ENCODE results near the gene SLC6A3. TPM values are rescaled to one million over a fixed set of nuclear protein-coding genes. Genes with fewer than 3 reads are reported as not detected.

Gene SLC6A3
- total and polyA plus RNA-seq, 2 donors (not counting 1 experiment from before 2014, with no cell fraction given) = 0.01 to 0.15 TPM

DNA sequence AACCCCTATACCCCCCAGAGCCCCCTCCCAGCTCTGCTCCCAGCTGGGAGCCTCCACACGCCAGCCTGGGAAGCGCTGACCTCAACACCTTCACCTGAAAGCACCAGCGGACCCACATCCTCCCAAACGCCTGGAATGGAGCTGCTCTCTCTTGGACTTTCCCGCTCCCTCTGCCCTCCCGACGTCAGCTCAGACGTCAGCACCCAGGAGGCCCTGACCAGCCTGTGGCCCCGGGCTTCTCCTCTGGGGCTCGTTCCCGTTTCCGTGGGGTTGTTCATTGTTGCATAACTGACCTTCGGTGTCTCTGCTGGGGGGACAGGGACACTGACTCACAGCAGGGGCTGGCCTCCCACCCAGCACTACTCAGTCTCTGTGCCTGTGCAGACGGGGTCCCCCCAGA lies 35.0 kb upstream of the SLC6A3 start:
- Histone ChIP-seq H3K36me3 (replicated peaks in 1 of 2; ENCODE audit: control extremely low read depth in 1 of 2, control insufficient read depth in 1 of 2, extremely low read depth in 1 of 2, insufficient read depth in 2 of 2, low read length in 1 of 2) (peaks cover 2 to 62% of the 10 kb centered on the region in 2 experiments), H3K4me2 (replicated peaks; ENCODE audit: low read depth, low read length, poor library complexity, severe bottlenecking) (peak overlapping the region; percentile 50), H4K20me1 (ENCODE audit: control insufficient read depth, insufficient read depth, low read length, poor library complexity, severe bottlenecking) (no peaks in the 10 kb centered on the region), H3K27ac (ENCODE audit: low read length in 2 of 2) (peak overlapping the region; percentile 66 to 84), H3K9ac (ENCODE audit: low read length) (no peak overlapping the region), H2AFZ (ENCODE audit: insufficient read depth, low read depth, low read length, poor library complexity, severe bottlenecking) (no peak overlapping the region), H3K4me1 (ENCODE audit: control insufficient read depth in 2 of 2, insufficient read depth in 2 of 2, low read length in 2 of 2) (peaks cover 54 to 60% of the 10 kb centered on the region in 2 donors), H3K79me2 (ENCODE audit: control insufficient read depth, insufficient read depth, low read length) (peaks cover 71% of the 10 kb centered on the region), H3K27me3 (replicated peaks in 1 of 4; ENCODE audit: control extremely low read depth in 1 of 4, control insufficient read depth in 3 of 4, insufficient read depth in 4 of 4, low read length in 3 of 4) (no peaks in the 10 kb centered on the region), H3K4me3 (ENCODE audit: control extremely low read depth in 1 of 5, extremely low read depth in 1 of 5, insufficient read depth in 1 of 5, low read depth in 2 of 5, low read length in 4 of 5) (no peak overlapping the region), H3K9me3 (ENCODE audit: control extremely low read depth in 1 of 3, control insufficient read depth in 2 of 3, insufficient read depth in 1 of 3, low read length in 2 of 3) (no peaks in the 10 kb centered on the region)
- H3K4me1 Mint-ChIP-seq = peaks cover 57% of the 10 kb centered on the region
- ChIA-PET CTCF (interaction anchor here (0.7 to 9.1 kb wide), 22 partner anchors 10 to 173 kb away, joined by 3 to 81 read pairs (median 4); no protein-coding TSS in a partner anchor), POLR2A (interaction anchor here (0.6 to 2.8 kb wide), 9 partner anchors 9 to 168 kb away, joined by 3 to 17 read pairs (median 3); partner anchors contain the start of genes CLPTM1L and LPCAT1)
- no peaks in the 10 kb centered on the region for H3K27me3 Mint-ChIP-seq
- intact Hi-C loops (cut with micrococcal nuclease) = loop anchor here (10.0 kb wide), 1 partner anchor 135 kb away; the partner anchor contains the start of gene CLPTM1L
- DNase-seq (peak; percentile 72), ATAC-seq (ENCODE audit: low read depth) (peak; percentile 5)
- TF ChIP-seq EZH2 (IDR thresholded peaks at IDR 0.05; ENCODE audit: borderline replicate concordance, insufficient read depth, low read depth, low read length, poor library complexity, severe bottlenecking) = no peak
- TF ChIP-seq, protein P1, sequence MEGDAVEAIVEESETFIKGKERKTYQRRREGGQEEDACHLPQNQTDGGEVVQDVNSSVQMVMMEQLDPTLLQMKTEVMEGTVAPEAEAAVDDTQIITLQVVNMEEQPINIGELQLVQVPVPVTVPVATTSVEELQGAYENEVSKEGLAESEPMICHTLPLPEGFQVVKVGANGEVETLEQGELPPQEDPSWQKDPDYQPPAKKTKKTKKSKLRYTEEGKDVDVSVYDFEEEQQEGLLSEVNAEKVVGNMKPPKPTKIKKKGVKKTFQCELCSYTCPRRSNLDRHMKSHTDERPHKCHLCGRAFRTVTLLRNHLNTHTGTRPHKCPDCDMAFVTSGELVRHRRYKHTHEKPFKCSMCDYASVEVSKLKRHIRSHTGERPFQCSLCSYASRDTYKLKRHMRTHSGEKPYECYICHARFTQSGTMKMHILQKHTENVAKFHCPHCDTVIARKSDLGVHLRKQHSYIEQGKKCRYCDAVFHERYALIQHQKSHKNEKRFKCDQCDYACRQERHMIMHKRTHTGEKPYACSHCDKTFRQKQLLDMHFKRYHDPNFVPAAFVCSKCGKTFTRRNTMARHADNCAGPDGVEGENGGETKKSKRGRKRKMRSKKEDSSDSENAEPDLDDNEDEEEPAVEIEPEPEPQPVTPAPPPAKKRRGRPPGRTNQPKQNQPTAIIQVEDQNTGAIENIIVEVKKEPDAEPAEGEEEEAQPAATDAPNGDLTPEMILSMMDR (IDR thresholded peaks at IDR 0.05) = no peak
- H3K9me3 Mint-ChIP-seq (ENCODE audit: insufficient read depth) = no peaks in the 10 kb centered on the region
- 70% methylated on average over 14 of the region's 14 CpGs for WGBS (ENCODE audit: insufficient coverage)
- peak overlapping the region; percentile 94 for H3K27ac Mint-ChIP-seq
- peak overlapping the region; percentile 76 for H3K4me3 Mint-ChIP-seq

DNA sequence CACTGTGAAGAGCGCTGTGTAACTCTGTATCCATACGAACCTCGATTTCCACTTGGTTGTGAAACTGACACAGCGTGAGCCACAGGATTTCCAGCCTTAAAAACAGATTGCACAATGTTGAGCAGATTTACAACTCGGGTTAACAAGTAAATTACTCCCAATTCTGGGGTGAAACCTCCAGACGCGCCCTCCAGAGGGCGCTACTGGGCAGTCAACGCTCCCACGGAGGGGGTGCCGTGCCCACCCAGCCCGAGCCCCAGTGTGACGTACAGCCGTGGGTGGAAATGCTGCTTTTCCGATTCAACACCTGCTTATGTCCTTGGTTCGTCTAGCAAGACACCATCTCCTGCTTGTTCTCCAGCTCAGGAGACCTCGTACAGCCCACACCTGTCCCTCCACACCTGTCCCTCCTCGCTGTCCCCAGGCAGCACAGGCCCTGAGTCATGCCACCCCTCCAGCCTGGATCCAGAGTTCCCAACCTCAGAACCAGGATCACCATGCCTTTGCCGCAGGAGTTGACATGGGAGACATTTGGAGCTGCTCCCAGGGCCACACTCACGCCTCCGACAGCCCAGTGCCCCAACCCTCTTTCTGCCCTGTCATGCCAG lies 34.4 kb upstream of the SLC6A3 start:
- peaks cover 52% of the 10 kb centered on the region for H3K4me1 Mint-ChIP-seq
- no peak overlapping the region for H3K9ac ChIP-seq (ENCODE audit: low read length)
- H3K9me3 ChIP-seq (ENCODE audit: control extremely low read depth in 1 of 3, control insufficient read depth in 2 of 3, insufficient read depth in 1 of 3, low read length in 2 of 3) = no peaks in the 10 kb centered on the region
- no peak overlapping the region for H3K4me3 ChIP-seq (ENCODE audit: control extremely low read depth in 1 of 5, extremely low read depth in 1 of 5, insufficient read depth in 1 of 5, low read depth in 2 of 5, low read length in 4 of 5)
- H3K27ac ChIP-seq (ENCODE audit: low read length in 2 of 2) = peak overlapping the region; percentile 66 to 84
- H4K20me1 ChIP-seq (ENCODE audit: control insufficient read depth, insufficient read depth, low read length, poor library complexity, severe bottlenecking) = no peaks in the 10 kb centered on the region
- intact Hi-C loops (cut with micrococcal nuclease) = loop anchor here (1.0 to 10.0 kb wide), 6 partner anchors 24 to 162 kb away; partner anchors contain the start of gene CLPTM1L
- H3K9me3 Mint-ChIP-seq (ENCODE audit: insufficient read depth) = no peaks in the 10 kb centered on the region
- peaks cover 48 to 55% of the 10 kb centered on the region in 2 donors for H3K4me1 ChIP-seq (ENCODE audit: control insufficient read depth in 2 of 2, insufficient read depth in 2 of 2, low read length in 2 of 2)
- no peak overlapping the region for H2AFZ ChIP-seq (ENCODE audit: insufficient read depth, low read depth, low read length, poor library complexity, severe bottlenecking)
- ATAC-seq (ENCODE audit: low read depth) (peak; percentile 64), DNase-seq (peak; percentile 89)
- ChIA-PET POLR2A (interaction anchor here (0.6 to 2.8 kb wide), 8 partner anchors 9 to 168 kb away, joined by 3 to 17 read pairs (median 4); partner anchors contain the start of gene LPCAT1), CTCF (interaction anchor here (0.7 to 9.1 kb wide), 27 partner anchors 10 to 174 kb away, joined by 3 to 81 read pairs (median 4); no protein-coding TSS in a partner anchor)
- H3K4me3 Mint-ChIP-seq = peak overlapping the region; percentile 76
- TF ChIP-seq EZH2 (IDR thresholded peaks at IDR 0.05; ENCODE audit: borderline replicate concordance, insufficient read depth, low read depth, low read length, poor library complexity, severe bottlenecking) = no peak
- TF ChIP-seq, protein P1 (IDR thresholded peaks at IDR 0.05) = peak; percentile 88
- H3K4me2 ChIP-seq (replicated peaks; ENCODE audit: low read depth, low read length, poor library complexity, severe bottlenecking) = peak overlapping the region; percentile 50
- peaks cover 2 to 66% of the 10 kb centered on the region in 2 experiments for H3K36me3 ChIP-seq (replicated peaks in 1 of 2; ENCODE audit: control extremely low read depth in 1 of 2, control insufficient read depth in 1 of 2, extremely low read depth in 1 of 2, insufficient read depth in 2 of 2, low read length in 1 of 2)
- WGBS (ENCODE audit: insufficient coverage) = 31% methylated on average over 21 of the region's 21 CpGs
- H3K27ac Mint-ChIP-seq = peak overlapping the region; percentile 94
- no peaks in the 10 kb centered on the region for H3K27me3 ChIP-seq (replicated peaks in 1 of 4; ENCODE audit: control extremely low read depth in 1 of 4, control insufficient read depth in 3 of 4, insufficient read depth in 4 of 4, low read length in 3 of 4)
- peaks cover 73% of the 10 kb centered on the region for H3K79me2 ChIP-seq (ENCODE audit: control insufficient read depth, insufficient read depth, low read length)
- no peaks in the 10 kb centered on the region for H3K27me3 Mint-ChIP-seq

Measured in B cell (primary cell).